Endometrium (tissue), 2 donors: ENCODE data around the gene PSMB3.

Source experiments
- FAIRE-seq: peaks from 2 replicates; lab custom pipeline; 2012; peaks lifted over from hg19 to GRCh38; lab: Jason Lieb, UNC
- donor health status: control.
- donor health status: control.

PSMB3 gene

GRCh38 chr17:38733982-38734973 lies 18.3 kb upstream of the PSMB3 start:
- FAIRE-seq, result no peak

GRCh38 chr17:38735161-38735997 lies 17.2 kb upstream of the PSMB3 start:
- FAIRE-seq, result no peak

GRCh38 chr17:38738007-38738662 lies 14.4 kb upstream of the PSMB3 start:
- FAIRE-seq, result no peak

GRCh38 chr17:38738686-38739085 lies 13.9 kb upstream of the PSMB3 start:
- FAIRE-seq, result no peak

- FAIRE-seq, result no peak
Measured at GRCh38 chr17:38739305-38739704, 13.2 kb upstream of the PSMB3 start.

GRCh38 chr17:38740044-38740443 lies 12.5 kb upstream of the PSMB3 start:
- FAIRE-seq, result no peak

GRCh38 chr17:38740806-38741205 lies 11.7 kb upstream of the PSMB3 start:
- no peak for FAIRE-seq

- FAIRE-seq, result no peak
Measured at GRCh38 chr17:38741461-38741860, 11.1 kb upstream of the PSMB3 start.

- no peak for FAIRE-seq
Measured at GRCh38 chr17:38741921-38742410, 10.6 kb upstream of the PSMB3 start.

- no peak for FAIRE-seq
Measured at GRCh38 chr17:38742411-38743308, 9.9 kb upstream of the PSMB3 start.

GRCh38 chr17:38743556-38744171 lies 8.9 kb upstream of the PSMB3 start:
- FAIRE-seq, result no peak

GRCh38 chr17:38745545-38745944 lies 7.0 kb upstream of the PSMB3 start:
- FAIRE-seq, result no peak

- no peak for FAIRE-seq
Measured at GRCh38 chr17:38746004-38746848, 6.3 kb upstream of the PSMB3 start.

GRCh38 chr17:38746849-38747462 lies 5.6 kb upstream of the PSMB3 start:
- no peak for FAIRE-seq

GRCh38 chr17:38747463-38748148 lies 4.9 kb upstream of the PSMB3 start:
- no peak for FAIRE-seq

- no peak for FAIRE-seq
Measured at GRCh38 chr17:38748149-38748891, 4.2 kb upstream of the PSMB3 start, which contains the start of gene PCGF2. Gene PCGF2 (minus strand): TSS chr17:38748336. CDS start chr17:38740402, 7,934 bp downstream.

GRCh38 chr17:38748892-38749222 lies 3.7 kb upstream of the PSMB3 start:
- FAIRE-seq, result no peak
